Measurements from ENCODE around the gene TMEM132E.

Gene TMEM132E

GRCh38 chr17:34607917-34608316 lies 28.5 kb downstream of the TMEM132E start:
- DNase-seq, result no peak

- no peak for DNase-seq
Measured at GRCh38 chr17:34609210-34609609, 29.8 kb downstream of the TMEM132E start.

DNA sequence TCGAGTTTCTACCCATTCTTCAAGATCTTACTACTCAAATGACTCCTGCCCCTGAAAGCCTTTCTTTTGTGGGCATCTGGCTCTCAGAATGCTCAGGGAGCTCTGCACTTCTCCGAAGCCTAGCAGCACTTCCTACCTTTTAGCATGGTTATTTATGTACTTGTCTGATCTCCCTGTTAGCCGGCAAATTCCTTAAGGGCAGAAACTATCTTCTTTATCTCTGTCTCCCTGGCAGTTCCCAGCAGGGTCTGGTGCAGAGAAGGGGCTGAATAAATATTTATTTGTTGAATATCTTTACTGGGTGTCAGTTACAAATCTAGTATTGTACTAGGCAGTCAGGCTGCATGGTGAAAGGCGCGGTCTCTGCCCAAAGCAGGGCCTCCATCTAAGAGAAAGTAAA lies 30.7 kb downstream of the TMEM132E start:
- no peak for DNase-seq

DNA sequence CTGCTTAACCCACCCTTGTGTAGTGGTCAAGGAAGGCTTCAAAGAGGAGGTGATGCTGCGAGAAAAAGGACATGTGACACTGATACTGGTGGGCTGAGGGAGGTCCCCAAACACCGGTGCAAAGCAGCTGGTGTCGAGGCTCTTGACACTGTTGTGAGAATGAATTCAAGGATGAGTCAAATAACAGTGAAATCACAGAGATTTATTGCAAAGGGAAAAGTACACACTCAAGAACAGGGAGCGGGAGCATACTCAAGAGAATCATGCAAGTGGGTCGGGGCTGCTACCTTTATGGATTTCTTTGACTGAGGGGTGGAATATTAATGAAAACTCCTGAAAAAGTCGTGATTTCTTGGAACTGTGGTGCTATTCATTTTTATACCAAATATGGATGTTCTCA lies 31.1 kb downstream of the TMEM132E start:
- no peak for DNase-seq

DNA sequence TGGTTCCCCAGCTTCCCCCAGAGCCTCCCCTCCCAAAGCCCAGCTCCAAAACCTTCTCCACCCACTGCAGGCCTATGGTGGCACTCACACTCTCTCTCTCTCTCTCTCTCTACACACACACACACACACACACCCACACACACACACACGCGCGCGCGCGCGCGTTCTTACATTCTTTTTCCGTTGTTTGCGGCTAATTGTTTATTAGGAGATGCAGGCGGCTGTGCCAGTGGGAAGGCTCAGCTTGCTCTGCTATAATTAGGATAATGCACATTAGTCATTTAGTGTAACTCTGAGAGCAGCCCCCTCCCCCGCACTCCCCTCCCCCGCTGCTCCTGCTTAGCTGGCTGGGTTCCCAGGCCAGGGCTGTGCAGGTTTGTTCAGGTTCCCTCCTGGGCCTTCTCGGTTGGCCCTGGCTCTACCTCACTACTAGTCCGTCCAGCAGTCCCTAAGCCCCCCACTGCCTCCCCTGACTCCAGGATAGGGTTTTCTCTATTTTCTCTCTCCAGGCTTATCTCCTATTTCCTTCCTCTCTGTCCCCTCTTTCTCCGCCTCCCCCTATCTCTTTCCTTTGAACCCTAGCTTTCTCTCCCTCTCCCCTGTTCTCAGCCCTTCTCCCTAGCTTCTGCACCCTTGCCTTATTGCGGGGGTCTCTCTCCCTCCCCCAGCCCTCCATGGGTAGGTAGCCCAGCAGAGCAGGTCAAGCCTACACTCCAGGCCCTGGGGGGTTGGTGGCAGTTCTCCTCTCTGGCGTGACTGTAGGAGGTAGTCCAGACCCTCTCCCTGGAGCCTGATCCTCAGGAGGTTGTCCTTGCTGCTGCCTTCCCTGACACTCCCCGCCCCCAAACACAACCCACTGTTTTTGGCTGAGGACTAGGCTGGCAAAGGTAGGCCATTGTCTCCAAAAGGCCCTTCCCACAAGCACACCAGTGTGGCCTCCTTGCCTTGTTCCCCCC lies 34.0 kb downstream of the TMEM132E start:
- DNase-seq, result no peak

- DNase-seq, result no peak
Measured at GRCh38 chr17:34614698-34615097, 35.3 kb downstream of the TMEM132E start.

GRCh38 chr17:34615326-34615725 lies 35.9 kb downstream of the TMEM132E start:
- no peak for DNase-seq

DNA sequence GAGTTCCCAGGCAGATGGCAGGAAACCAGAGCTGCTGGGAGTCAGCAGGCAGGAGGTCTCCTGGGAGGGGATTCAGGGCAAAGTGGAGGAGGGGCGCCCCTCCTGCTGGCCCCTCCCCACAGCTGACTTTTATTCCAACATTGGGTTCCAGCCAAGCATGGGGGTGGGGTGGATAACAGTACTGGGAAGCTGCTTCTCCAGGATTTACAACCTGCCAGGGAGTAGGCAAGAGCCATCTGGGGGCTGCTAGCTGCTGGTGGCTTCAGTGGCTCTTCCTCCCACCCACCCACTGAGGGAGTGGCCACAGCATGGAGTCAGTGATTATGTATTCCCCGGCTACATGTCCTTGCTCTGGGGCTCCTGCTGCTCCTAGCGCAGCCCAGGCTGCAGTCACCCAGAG lies 36.8 kb downstream of the TMEM132E start:
- DNase-seq, result no peak

DNA sequence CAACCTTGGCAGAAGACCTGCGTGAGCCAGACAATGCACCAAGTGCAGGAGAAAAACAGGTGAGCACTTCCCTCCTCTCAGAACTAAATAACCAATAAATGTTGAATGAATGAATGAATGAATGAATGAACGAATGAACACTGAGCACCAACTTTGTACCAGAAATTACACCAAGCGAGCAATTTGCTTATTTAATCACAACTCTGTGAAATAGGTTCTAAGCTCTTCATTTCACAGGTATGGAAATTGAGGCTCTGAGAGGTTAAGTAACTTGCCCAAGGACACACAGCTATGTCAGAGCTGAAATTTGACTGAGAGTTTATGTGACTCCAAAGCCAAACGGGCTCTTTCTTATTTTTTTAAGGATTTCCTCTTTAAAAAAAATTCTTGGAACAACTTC lies 38.0 kb downstream of the TMEM132E start:
- no peak for DNase-seq

DNA sequence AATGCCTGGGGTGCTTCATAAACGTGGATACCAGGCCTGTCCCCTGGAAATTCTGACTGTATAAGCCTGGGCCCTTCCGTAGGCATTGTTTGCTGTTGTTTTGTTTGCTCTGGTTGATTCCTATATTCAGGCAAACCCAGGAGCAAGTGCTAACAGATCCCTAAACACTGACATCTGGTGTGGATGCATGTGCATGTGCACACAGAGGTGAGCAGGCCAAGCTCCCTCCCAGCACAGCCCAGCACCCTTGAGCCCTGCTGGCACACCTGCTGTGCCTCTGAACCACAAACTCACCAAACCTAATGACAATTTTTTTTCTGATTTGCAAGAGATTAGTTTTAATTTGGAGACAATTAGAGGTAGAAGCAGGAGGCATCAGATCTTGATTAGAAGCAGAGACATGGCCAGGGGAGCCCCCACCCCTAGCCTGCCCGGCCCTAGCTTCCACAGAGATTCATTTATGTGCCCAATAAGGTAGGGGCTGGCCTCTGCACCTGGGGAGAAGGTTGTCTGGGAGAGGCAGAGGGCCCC lies 40.4 kb downstream of the TMEM132E start:
- no peak for DNase-seq

DNA sequence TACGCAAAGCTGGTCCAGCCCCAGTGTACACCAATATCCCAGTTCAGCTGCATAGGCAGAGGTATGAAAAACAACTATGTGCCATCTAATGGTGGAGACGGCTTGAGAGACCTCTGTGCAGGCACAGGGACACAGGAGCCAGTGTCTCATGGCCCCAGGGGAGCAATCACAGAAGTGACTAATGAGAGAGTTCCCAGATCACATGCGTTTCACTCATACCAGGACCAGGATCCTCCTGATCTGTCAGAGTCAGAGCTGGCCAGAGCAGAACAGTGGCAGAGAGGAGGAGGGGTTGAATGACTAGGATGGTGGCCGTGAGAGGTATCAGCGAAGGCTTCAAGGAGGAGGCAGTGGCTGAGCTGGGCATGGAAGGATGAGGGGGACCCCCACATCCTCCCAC lies 41.1 kb downstream of the TMEM132E start:
- no peak for DNase-seq

GRCh38 chr17:34622862-34623623 lies 43.7 kb downstream of the TMEM132E start:
- DNase-seq, result no peak

GRCh38 chr17:34623856-34624766 lies 44.7 kb downstream of the TMEM132E start:
- no peak for DNase-seq

- DNase-seq, result no peak
Measured at GRCh38 chr17:34624767-34625383, 45.5 kb downstream of the TMEM132E start.

GRCh38 chr17:34626121-34626681 lies 46.8 kb downstream of the TMEM132E start:
- no peak for DNase-seq

DNA sequence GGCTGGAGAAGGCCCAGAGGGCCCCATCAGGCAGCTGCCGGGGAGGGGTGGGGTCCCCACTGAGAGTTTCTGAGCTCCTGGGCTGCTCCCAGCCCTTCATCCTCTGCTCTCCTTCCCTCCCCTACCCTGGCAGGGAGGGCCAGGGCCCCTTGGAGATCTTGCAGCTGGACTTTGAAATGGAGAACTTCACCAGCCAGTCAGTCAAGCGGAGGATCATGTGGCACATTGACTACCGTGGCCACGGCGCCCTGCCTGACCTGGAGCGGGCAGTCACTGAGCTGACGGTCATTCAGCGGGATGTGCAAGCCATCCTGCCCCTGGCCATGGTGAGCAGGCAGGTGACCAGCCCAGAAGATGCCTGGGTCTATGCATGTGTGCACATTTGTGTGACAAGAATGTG lies 49.5 kb downstream of the TMEM132E start:
- DNase-seq, result no peak

GRCh38 chr17:34633351-34633750 lies 54.0 kb downstream of the TMEM132E start:
- DNase-seq, result no peak

GRCh38 chr17:34633760-34634159 lies 54.4 kb downstream of the TMEM132E start:
- no peak for DNase-seq

GRCh38 chr17:34634551-34635160 lies 55.3 kb downstream of the TMEM132E start:
- no peak for DNase-seq

DNA sequence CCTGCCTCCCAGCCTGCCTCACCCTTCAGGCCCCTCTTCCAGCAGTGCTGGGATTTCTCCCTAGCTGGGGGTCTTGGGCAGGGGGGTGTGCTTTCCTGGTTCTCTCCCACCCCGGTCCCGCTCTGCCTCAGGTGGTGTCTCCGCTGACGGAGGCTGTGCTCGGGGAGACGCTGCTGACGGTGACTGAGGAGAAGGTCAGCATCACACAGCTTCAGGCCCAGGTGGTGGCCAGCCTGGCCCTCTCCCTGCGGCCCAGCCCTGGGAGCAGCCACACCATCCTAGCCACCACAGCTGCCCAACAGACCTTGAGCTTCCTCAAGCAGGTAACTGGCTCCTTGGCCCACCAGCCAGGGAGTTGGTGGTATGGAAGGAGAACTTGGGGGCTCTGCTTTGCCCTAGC lies 56.5 kb downstream of the TMEM132E start:
- no peak for DNase-seq

DNA sequence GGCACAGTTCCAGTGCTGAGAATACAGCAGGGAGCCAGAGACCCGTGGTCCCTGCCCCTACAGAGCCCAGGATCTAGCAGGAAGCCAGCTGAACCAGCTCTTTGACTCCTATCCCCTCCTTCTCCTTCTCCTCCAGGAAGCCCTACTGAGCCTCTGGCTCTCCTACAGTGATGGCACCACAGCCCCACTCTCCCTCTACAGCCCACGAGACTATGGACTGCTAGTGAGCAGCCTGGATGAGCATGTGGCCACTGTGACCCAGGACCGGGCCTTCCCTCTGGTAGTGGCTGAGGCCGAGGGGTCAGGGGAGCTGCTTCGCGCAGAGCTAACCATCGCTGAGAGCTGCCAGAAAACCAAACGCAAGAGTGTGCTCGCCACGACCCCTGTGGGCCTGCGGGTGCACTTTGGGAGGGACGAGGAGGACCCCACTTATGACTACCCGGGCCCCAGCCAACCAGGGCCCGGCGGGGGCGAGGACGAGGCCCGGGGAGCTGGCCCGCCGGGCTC lies 57.7 kb downstream of the TMEM132E start:
- DNase-seq, result no peak
